NCI-H82 treated with DMSO at 0.1 percent for 48 hours (cell line): ENCODE measurements around the gene PPARG.
"Not testable (repeated sequence)": the region's sequence is repeated elsewhere in the genome, so short reads cannot be mapped to it uniquely, and the experiment has no call there.

Source experiments
- DNase-seq: peaks from one replicate; lab custom pipeline; 2025; ENCODE audit not compliant: unreplicated experiment; lab: John Stamatoyannopoulos, UW

PPARG gene

GRCh38 chr3:12454816-12455121 is 165.9 kb downstream of the PPARG start:
- no peak for DNase-seq

DNA sequence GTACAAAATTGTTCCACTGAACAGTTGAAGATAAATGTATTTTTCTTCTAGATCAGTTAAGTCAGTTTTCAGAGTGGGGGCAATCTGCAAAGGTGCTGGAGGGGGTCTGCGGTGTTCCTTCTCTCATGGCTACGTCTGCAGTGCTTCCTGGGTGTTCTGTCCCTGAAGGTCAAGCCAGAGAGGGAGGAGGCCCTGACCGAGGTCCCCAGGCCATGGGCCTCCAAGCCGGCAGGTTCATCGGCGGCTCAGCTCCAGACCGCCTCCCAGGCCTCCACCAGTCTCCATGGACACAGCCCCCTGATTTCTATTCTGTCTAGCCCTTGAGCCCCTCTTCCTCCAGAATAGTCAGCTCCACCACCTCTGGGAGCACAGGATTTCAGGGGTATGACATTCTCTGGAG is 166.9 kb downstream of the PPARG start:
- no peak for DNase-seq

DNA sequence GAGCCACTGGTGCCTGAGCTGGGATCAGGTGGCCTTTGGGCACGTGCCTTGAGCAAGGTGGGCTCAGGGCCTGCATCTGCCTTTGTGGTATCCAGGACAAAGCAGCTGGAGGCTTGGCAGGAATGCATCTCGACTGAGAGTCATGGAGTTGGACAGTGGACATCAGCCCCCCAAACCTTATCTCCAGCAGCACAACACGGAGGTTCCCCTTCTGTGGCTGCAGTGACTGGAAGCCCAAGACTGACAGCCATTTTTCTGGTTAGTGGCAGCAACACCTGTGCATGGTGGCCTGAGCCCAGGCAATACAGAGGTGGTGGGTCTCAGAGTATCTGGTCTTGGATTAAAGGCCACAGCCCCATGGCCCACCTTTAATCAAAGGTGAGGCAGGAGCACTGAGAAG is 167.6 kb downstream of the PPARG start:
- DNase-seq = no peak

DNA sequence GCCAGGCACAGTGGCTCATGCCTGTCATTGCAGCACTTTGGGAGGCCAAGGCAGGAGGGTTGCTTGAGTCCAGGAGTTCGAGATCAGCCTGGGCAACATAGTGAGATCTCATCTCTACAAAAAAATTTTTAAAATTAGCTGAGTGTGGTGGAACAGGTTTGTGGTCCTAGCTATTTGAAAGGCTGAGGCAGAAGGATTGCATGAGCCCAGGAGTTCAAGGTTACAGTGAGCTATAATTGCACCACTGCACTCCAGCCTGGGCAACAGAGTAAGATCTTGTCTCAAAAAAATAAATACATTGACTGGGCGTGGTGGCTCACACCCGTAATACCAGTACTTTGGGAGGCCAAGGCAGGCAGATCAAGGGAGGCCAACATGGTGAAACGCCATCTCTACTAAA is 168.5 kb downstream of the PPARG start:
- DNase-seq = not testable (repeated sequence)

DNA sequence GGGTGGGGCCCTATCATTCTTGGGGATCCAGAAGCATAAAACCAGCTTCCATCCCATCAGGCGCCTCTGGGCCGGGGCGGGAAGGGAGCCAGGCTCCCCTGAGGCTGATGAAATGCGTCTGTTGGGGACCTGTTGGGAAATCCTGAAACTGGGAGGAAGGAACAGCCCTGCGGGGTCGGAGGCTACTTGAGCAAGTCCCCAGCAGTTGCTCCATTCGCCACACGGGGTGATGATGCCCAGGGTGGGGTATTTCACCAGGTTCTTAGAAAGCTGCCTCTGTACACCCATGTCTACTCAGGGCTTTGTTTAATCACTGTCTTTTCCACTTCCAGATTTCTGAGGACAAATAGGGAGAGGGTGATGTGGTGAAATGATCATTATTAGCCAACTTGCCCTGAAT is 170.0 kb downstream of the PPARG start:
- no peak for DNase-seq

DNA sequence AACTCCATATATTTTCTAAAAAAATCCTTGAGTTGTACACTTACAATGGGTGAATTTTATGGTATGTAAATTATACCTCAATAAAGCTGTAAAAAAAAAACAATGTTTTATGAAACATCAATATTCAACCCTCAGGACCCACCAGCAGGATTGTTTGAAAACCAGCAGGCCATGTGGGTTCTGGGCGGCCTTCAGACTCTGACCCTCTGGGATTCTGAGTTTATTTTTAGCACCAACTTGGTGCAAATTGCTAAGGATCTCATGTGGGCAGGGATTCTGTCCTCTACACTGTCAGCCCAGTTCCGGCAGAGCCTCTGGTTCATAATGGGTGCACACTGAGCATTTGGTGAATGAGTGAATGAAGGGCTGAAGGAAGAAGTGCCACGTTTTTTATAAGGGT is 171.3 kb downstream of the PPARG start:
- no peak for DNase-seq

- no peak for DNase-seq
Observed at GRCh38 chr3:12461097-12461649, 172.3 kb downstream of the PPARG start.

- DNase-seq = no peak
Observed at GRCh38 chr3:12462159-12462947, 173.5 kb downstream of the PPARG start.

DNA sequence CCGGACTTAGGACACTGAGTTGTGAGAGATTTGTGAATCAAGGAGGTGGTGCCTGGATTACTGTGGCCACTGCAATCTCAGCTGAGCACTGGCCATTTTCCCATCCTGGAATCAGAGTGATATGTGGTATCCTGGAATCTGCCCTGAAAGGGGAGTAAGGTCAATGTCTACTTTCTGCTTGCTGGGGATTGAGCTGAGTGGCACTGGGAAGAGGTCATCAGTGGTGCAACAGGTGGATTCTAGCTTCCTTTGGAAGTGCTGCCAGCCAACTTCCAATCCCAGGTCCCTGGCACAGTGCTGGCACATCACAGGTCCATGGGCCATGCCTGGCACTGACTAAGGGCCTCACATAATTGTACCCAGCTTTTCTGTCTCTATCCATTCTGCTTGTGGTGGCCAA is 174.8 kb downstream of the PPARG start:
- no peak for DNase-seq

GRCh38 chr3:12464181-12464580 is 175.3 kb downstream of the PPARG start:
- DNase-seq = no peak

DNA sequence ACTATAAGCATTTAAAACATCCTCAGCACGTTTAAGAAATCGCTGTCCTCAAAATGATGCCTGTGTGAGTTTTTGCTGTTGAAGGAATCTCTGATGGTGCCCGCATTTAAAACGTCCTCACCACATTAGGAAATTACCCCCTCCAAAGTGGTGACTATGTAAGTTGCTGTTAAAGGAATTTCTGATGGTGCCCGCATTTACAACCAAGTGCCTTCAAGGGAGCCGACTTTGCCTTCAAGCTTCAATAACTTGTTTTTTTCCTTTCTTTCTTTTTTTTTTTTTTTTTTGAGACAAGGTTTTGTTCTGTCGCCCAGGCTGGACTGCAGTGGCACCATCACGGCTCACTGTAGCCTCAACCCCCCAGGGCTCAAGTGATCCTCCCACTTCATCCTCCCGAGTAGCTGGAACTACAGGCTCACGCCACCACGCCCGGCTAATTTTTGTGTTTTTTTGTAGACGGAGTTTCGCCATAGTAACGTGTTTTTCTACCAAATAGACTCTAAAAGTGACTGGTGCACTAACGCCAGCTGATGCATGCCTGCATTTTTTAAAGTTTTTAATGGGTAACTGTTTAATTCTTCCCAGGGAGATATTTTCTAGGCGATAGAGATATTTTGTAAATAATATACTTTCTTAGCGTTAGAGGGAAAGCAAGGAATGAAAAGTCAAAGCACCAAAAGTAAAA is 176.4 kb downstream of the PPARG start:
- DNase-seq = no peak

DNA sequence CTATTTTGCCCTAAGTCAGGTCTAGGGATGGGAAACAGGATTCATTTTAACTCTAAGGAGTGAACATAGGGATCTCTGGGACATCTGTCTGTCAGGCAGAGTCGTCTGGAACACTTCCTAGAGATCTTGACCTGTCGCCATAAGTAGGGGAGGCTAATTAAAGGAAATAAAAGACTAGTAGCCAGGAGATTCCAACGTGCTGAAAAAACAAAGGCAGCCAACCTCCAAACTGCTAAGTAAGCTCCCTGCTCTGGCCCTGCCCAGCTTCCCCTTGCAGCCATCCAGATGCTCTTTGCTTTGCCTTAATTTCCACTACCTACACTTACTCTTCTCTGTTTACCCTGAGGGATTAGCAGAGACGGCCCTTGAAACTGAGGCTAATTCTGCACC is 177.0 kb downstream of the PPARG start:
- DNase-seq = no peak

DNA sequence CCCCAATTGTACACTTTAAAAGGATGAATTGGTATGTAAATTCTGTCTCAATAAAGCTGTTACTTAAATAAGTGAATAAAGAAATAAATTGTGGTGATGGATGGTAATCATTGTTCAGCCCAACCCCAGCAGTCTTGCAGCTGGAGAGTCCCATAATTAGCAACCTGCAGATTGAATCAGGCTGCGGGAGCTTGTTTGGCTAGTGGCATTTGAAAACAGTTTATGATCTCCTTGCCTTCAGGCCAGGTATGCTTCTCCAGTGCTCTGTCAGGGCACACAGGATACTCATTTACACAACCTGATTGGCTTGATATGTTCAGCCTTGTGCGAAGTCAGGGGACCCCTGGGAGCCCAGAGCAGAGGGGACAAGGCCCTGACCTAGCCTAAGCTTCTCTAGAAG is 178.9 kb downstream of the PPARG start:
- DNase-seq = no peak

DNA sequence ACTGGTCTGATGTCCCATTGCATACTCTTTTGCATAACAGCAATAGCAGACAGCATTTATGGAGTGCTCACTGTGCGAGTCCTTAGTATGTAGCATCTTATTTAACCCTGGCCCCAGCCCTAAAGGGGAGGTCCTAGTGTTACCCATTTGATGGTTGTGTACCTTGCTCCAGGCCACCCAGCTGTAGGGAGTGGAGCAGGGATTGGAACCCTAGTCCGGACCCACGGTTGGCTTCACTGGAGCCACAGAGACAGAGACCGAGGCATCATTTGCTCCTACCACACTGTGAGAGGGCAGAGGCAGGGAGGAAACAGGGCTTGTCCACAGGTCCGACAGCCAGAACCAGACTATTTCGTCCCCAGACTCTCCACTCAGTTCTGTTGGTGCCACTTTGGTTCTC is 179.4 kb downstream of the PPARG start:
- DNase-seq = no peak

DNA sequence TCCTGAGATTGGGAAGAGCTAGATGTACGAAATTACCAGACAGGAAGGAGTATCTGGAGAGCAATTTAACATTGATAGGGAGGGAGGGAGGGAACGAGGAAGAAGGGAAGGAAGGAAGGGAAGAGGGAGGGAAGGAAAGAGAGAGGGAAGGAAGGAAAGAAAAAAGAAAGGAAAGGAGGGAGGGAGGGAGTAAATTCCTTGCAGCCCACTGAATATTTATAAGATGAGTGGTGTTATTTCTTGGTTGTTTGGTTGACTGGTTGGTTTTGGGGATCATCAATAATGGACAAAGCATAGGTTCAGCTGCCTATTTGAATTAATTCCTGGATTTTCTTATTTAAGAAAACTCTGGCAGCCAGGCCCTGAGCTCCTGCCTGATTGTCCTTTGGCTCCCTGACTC is 179.9 kb downstream of the PPARG start:
- no peak for DNase-seq

DNA sequence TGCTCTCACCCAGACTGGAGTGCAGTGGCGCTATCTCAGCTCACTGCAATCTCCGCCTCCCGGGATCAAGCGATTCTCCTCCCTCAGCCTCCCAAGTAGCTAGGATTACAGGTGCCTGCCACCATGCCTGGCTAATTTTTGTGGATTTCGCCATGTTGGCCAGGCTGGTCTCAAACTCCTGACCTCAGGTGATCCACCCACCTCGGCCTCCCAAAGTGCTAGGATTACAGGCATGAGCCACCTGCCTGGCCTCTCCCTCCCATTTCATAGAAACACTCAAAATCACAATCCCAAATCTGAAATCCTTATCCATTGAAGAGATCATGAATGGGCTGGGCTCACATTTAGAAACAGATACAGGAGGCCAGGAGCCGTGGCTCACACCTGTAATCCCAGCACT is 180.4 kb downstream of the PPARG start:
- not testable (repeated sequence) for DNase-seq

DNA sequence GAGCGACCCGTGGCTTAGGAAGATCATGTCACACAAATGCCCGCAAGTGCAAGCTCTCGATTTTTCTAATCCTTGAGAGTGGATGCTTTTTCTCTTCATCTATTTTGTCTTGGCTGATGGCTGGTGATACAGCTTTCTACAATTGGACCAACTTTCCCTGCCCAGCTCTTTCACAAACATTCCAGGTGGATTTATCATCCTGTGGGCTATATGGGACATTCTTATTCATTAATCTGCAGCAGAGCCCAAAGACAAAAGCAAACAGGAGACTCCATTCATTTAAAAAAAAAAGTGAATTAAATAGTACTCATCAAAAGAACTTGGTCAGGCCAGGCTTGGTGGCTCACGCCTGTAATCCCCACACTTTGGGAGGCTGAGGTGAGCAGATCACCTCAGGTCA is 181.2 kb downstream of the PPARG start:
- no peak for DNase-seq

DNA sequence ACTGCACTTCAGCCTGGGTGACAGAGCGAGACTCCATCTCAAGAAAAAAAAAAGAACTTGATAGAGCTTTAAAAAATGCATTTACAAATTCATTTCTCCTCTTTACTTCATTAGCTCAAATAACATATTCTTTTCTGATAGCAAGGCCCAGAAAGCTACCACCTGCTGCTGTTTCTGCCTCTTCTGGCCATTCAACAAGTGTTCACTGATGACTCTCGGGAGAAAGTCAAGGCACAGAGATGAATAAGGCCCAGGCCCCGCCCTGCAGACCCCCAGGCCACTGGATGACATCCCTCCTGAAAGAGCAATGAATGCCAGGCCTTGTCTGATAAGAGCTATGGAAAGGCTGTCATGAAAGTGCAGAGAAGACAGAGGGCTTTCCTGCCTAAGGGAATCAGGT is 181.8 kb downstream of the PPARG start:
- no peak for DNase-seq

DNA sequence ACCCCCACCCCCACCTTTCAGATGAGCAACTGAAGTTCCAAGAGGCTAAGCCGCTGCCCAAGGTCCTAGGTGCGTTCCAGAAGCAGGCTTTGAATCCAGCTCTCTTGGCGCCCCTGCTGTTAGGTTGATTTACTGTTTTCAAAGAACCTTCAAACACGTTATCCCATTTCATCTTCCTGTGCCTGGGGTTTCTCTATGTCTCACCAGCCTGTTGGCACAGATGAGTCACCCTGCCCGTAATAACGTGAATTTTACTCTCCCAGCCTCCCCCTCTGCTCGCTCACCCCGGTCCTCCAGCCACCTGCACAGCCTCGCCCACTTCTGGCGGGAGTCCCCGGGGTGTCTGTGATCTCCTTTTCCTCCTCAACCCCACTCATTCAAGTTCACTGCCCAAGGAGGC is 182.4 kb downstream of the PPARG start:
- no peak for DNase-seq

- DNase-seq = no peak
Observed at GRCh38 chr3:12472000-12472610, 183.2 kb downstream of the PPARG start.

DNA sequence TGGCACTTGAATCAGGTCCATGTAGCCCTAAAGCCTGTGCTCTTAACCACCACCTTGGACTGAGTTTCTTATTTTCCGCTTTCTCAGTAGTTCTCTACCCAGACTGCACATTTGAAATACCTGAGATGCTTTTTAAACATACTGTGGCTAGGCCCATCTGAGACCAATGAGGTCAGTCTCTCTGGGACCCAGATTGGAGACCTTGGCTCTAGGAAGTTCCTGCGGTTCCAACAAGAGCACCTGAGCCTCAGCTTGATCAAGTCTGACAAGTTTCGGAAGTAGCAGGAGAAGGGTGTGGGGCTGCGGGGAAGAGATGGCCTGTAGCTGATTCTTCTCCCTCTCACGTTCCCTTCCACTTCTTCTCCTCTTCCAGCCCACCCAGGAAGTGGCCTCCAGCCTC is 183.9 kb downstream of the PPARG start:
- no peak for DNase-seq

GRCh38 chr3:12473511-12473910 is 184.6 kb downstream of the PPARG start:
- no peak for DNase-seq
